GM18526 (cell line): Measurements from ENCODE around the gene MCUB.
A peak's percentile ranks its signal among the peaks of the same experiment; 100 is the strongest.

Experiments
- POLR2A ChIP-seq: IDR thresholded peaks from 3 replicates; pipeline ENCODE4 v1.6.1; 2011; ENCODE audit not compliant: insufficient read length; ENCODE audit errors: extremely low read depth

MCUB gene

GRCh38 chr4:109559983-109560686, at the start of gene MCUB:
Gene MCUB, plus strand, starts transcription at chr4:109560246. Its CDS starts 92 bp downstream, at chr4:109560338.
- peak; percentile 67 for TF ChIP-seq POLR2A

- no peak for TF ChIP-seq POLR2A
Observed at GRCh38 chr4:109510687-109511086, 49.4 kb upstream of the MCUB start.

- TF ChIP-seq POLR2A, result no peak
Observed at GRCh38 chr4:109511414-109511813, 48.6 kb upstream of the MCUB start.

GRCh38 chr4:109532182-109532581, 27.9 kb upstream of the MCUB start:
- TF ChIP-seq POLR2A, result no peak

- no peak for TF ChIP-seq POLR2A
Observed at GRCh38 chr4:109545401-109545800, 14.6 kb upstream of the MCUB start.

GRCh38 chr4:109547394-109547793, 12.7 kb upstream of the MCUB start:
- no peak for TF ChIP-seq POLR2A

- TF ChIP-seq POLR2A, result no peak
Observed at GRCh38 chr4:109548655-109549054, 11.4 kb upstream of the MCUB start.

- no peak for TF ChIP-seq POLR2A
Observed at GRCh38 chr4:109552237-109552636, 7.8 kb upstream of the MCUB start.

- no peak for TF ChIP-seq POLR2A
Observed at GRCh38 chr4:109553130-109553529, 6.9 kb upstream of the MCUB start.

- no peak for TF ChIP-seq POLR2A
Observed at GRCh38 chr4:109554971-109555370, 5.1 kb upstream of the MCUB start.

GRCh38 chr4:109557433-109557832, 2.6 kb upstream of the MCUB start:
- TF ChIP-seq POLR2A, result no peak

- no peak for TF ChIP-seq POLR2A
Observed at GRCh38 chr4:109559625-109559982, 442 bp upstream of the MCUB start.

- peak; percentile 35 for TF ChIP-seq POLR2A
Observed at GRCh38 chr4:109560687-109561461, 828 bp downstream of the MCUB start.

- TF ChIP-seq POLR2A, result no peak
Observed at GRCh38 chr4:109562457-109563239, 2.6 kb downstream of the MCUB start.

GRCh38 chr4:109571494-109571893, 11.4 kb downstream of the MCUB start:
- TF ChIP-seq POLR2A, result no peak

GRCh38 chr4:109572154-109572553, 12.1 kb downstream of the MCUB start:
- no peak for TF ChIP-seq POLR2A
